GM18951 (cell line): ENCODE results near the gene NRAS.

ENCODE experiments used
- POLR2A ChIP-seq: IDR thresholded peaks from 4 replicates; pipeline ENCODE4 v1.6.1; 2011; ENCODE audit warnings: mild to moderate bottlenecking; ENCODE audit not compliant: insufficient read length, insufficient read depth; ENCODE audit errors: extremely low read depth
- in situ Hi-C: fragments of 300-500 bp; cut with MboI; formaldehyde crosslinking; loops from one replicate; pipeline ENCODE4 v1.12.0; 2022; ENCODE audit warnings: low sequenced_read_pairs, mixed read lengths, inconsistent platforms; ENCODE audit not compliant: unreplicated experiment

NRAS gene

GRCh38 chr1:114746450-114747121 is 30.0 kb upstream of the NRAS start:
- in situ Hi-C loops = no loop called here
- TF ChIP-seq POLR2A = no peak

GRCh38 chr1:114745291-114745690 is 28.7 kb upstream of the NRAS start:
- in situ Hi-C loops = no loop called here
- TF ChIP-seq POLR2A = no peak

- in situ Hi-C loops = no loop called here
- no peak for TF ChIP-seq POLR2A
Observed at GRCh38 chr1:114741963-114742746, 25.6 kb upstream of the NRAS start.

- in situ Hi-C loops = no loop called here
- no peak for TF ChIP-seq POLR2A
Observed at GRCh38 chr1:114740331-114740730, 23.8 kb upstream of the NRAS start.

GRCh38 chr1:114737314-114737849 is 20.8 kb upstream of the NRAS start:
- no peak for TF ChIP-seq POLR2A
- in situ Hi-C loops = no loop called here

- TF ChIP-seq POLR2A = no peak
- in situ Hi-C loops = no loop called here
Observed at GRCh38 chr1:114735479-114735878, 18.9 kb upstream of the NRAS start.

GRCh38 chr1:114729782-114730181 is 13.2 kb upstream of the NRAS start:
- in situ Hi-C loops = no loop called here
- no peak for TF ChIP-seq POLR2A

- in situ Hi-C loops = no loop called here
- no peak for TF ChIP-seq POLR2A
Observed at GRCh38 chr1:114728553-114728952, 12.0 kb upstream of the NRAS start.

- in situ Hi-C loops = no loop called here
- no peak for TF ChIP-seq POLR2A
Observed at GRCh38 chr1:114725230-114725629, 8.7 kb upstream of the NRAS start.

- no peak for TF ChIP-seq POLR2A
- in situ Hi-C loops = no loop called here
Observed at GRCh38 chr1:114723915-114724314, 7.3 kb upstream of the NRAS start.

- TF ChIP-seq POLR2A = no peak
- in situ Hi-C loops = no loop called here
Observed at GRCh38 chr1:114723457-114723856, 6.9 kb upstream of the NRAS start.

GRCh38 chr1:114720492-114720891 is 3.9 kb upstream of the NRAS start:
- TF ChIP-seq POLR2A = no peak
- in situ Hi-C loops = no loop called here

- in situ Hi-C loops = no loop called here
- TF ChIP-seq POLR2A = no peak
Observed at GRCh38 chr1:114719424-114719787, 2.8 kb upstream of the NRAS start.
